GM18520 (cell line): ENCODE measurements around the gene CAMK2N1.

ENCODE experiments used
- ATAC-seq: cut with Tn5 transposase; IDR thresholded peaks from one replicate; pipeline ENCODE4 v1.9.1; 2021; ENCODE audit not compliant: unreplicated experiment

CAMK2N1 gene

DNA sequence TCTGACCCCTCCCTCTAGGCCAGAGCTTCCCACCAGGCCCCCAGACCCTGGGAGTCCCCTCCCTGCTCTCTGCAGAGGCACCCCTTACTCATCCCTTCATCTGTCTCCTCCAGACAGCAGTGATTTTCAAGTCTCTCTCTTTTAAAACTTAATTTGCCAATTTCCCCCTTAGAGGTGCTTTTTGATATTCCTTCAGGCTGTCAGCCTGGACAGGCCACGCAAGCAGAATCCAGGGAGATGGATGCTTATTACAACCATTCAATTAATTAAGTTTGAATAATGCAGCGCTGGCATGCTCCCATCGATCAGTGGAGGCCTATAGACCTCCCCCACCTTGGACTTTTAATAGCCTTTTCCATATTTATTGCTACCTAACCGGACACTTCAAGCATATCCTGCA, 6.2 kb downstream of the CAMK2N1 start:
- ATAC-seq: no peak

- no peak for ATAC-seq
These were observed 7.9 kb downstream of the CAMK2N1 start for GRCh38 chr1:20478057-20478635.

DNA sequence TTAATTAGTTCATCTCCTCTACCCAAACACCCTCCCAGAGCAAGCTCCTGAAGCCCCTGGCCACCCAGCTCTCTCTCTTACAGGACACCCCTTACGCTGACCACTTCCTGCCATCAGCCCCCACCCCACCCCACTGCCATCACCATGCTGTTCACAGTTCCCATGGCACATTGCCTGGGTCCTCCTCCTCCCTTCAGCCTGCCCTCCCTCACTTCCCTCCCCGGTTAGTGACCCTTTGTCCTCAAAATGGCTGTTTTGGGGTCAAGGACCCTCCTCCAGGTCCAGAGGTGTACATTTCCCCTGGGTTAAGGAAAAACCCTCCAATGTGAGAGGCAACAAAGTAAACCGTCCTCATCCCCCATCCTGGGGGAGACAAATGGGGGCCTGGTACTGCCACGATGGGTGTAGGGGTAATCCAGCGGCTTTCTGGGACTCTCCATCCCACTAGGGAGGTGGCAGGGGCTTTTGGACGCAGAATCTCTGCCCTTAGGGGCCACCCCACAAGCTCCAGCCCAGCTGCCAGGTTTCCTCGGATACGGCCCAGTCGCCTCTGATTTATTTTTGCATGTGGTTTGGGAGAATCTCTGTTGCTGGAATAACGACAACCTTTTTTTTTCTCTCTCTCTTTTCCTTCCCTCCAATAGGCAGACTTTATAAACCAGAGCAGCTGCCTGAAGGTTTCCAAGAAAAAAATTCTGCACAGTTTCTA, 8.5 kb downstream of the CAMK2N1 start:
- no peak for ATAC-seq

- no peak for ATAC-seq
These were observed 9.6 kb downstream of the CAMK2N1 start for GRCh38 chr1:20476265-20477038.

GRCh38 chr1:20474996-20475395, 11.0 kb downstream of the CAMK2N1 start:
- no peak for ATAC-seq

DNA sequence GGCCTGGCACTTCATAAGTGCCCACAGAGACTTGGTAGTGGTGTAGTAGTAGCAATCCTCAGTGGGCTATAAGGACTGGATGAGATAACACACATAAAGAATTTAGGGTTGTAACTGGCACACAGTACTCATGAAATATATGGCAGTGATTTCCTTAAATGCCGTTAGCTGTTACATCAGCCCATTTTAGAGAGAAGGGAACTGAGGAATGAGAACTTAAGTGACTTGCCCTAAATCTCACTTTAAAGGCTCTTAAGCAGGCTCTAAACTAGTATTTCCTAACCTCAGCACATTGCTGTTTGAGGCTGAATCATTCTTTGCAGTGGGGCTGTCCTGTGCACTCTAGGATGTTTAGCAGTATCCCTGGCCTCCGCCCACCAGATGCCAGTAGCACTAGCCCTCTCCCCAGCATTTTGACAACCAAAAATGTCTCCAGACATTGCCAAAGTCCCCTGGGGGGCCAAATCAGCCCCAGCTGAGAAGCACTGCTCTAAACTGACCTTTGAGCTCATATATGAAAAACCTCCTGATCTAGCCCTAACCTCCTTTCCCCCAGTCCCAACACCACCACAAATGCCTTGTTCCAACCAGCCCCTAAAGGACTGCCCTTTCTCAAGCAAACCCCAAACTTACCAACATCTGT, 11.6 kb downstream of the CAMK2N1 start:
- no peak for ATAC-seq

DNA sequence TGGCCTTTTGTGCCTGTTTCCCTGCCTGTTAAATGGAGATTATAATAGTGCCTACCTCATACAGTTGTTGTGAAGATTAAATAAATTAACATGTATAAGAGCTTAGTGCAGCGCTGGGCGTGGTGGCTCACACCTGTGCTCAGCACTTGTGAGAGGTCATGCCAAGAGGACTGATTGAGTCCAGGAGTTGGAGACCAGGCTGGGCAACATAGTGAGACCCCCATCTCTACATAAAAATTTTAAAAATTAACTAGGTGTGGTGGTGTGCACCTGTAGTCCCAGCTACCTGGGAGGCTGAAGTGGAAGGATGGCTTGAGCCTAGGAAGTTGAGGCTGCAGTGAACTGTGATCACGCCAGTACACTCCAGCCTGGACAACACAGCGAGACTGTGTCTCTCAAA, 12.1 kb downstream of the CAMK2N1 start:
- no peak for ATAC-seq

DNA sequence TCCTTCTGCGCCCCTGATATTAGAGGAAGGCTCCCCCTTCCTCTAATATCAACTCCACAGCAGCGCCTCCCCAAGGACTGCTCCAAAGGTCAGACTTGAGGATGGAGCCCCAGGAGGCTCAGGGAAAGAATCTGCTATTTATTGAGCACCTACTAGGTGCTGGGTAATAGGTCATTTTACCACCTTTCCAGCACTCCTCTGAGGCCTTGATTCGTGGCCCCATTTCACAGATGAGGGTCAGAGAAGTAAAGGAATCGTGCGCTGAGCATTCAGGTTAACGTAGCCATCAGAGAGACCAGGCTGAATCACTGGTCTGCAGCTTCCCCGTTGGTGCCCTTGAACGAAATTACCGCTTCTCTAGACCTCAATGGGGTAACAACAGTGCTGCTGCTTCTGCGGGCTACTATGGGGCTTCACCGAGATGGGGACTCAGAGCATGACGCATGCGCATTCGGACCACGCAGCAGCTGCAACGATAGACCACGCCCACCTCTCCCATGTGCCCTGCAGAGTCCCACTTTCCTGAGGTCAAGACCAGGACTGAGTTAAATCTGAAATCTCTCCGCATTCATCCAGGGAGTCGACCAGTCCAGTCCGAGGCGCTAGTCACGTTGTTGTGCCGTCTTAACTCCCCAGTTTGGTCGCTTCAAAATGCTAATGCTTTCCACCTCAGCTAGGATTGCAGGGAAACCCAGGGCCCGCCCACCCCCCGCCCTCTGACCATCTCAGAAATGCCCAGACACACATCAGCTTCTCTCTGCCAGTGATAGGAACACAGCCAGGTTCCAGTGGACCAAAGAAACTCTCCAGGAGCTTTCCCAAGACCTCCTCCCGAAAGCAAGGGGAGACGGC, 12.9 kb downstream of the CAMK2N1 start:
- no peak for ATAC-seq

DNA sequence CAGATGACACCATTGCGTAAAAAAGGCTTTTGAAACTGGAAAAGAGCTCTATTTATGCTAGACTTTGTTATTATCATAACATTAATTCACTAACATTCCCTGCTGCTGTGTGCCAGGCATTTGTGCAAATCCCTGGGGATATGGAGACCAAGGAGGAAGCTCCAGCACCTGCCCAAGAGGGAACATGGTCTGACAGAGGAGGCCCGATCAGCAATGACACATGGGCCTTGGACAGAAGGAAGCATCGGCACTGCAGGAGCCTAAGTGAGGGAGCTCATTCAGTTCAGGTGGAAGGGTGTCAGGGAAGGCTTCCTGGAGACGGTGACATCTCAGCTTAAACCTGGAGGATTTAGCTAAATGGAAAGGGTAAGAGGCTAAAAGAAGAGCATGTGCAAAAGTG, 13.9 kb downstream of the CAMK2N1 start:
- ATAC-seq: no peak

DNA sequence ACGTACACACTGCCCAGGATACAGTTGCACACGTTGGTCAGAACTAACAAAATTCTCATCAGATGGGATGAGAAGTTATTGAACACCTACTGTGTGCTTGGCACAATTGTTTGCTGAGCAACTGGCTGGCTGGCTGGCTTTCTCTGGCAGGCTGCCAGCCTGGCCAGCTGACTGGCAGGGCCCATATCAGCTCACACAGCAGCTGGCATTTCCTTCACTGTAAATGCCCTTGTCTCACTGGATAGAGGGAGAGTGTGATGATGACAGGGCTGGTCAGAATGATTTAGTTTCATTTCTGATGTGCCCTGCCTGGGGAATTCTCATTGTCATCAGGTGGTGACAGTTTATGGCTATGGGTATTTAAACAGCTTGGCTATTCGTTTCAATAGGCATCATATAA, 15.8 kb downstream of the CAMK2N1 start:
- no peak for ATAC-seq

GRCh38 chr1:20469406-20470076, 16.5 kb downstream of the CAMK2N1 start:
- no peak for ATAC-seq

GRCh38 chr1:20466273-20466672, 19.7 kb downstream of the CAMK2N1 start:
- no peak for ATAC-seq

GRCh38 chr1:20465187-20465586, 20.8 kb downstream of the CAMK2N1 start:
- ATAC-seq: no peak

DNA sequence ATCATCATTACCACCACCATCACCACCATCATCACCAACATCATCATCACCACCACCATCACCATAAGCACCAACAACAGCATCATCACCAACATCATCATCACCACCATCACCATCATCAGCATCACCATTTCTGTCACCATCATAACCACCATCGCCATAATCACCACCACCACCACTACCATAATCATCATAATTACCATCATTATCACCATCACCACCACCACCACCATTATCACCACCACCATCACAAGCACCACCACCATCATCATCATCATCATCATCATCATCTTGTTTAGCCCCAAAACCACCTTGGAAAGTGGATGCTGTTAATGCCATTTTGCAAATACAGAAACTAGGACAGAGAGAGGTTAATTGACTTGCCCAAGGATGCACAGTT, 22.5 kb downstream of the CAMK2N1 start:
- no peak for ATAC-seq

GRCh38 chr1:20462397-20462796, 23.6 kb downstream of the CAMK2N1 start:
- no peak for ATAC-seq

DNA sequence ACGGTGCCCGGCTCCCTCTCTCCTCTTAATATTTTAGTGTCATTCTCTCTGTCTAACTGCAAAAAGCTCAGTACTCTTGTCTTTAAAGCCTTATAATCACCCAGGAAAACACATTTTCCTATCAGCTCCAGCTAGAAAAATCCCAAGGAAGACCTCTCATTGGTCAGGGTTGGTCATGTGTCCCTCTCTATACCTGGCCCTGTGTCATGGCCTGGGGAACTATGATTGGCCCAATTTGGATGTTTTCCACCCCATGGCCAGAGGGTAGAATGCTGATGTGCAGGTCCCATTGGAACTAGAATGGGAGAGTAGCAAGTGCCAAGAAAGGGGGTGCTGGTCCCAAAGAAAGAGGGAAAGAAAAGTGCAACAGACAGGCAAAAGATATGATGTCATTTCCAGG, 27.3 kb downstream of the CAMK2N1 start:
- no peak for ATAC-seq

- ATAC-seq: no peak
These were observed 32.0 kb downstream of the CAMK2N1 start for GRCh38 chr1:20454004-20454403.

DNA sequence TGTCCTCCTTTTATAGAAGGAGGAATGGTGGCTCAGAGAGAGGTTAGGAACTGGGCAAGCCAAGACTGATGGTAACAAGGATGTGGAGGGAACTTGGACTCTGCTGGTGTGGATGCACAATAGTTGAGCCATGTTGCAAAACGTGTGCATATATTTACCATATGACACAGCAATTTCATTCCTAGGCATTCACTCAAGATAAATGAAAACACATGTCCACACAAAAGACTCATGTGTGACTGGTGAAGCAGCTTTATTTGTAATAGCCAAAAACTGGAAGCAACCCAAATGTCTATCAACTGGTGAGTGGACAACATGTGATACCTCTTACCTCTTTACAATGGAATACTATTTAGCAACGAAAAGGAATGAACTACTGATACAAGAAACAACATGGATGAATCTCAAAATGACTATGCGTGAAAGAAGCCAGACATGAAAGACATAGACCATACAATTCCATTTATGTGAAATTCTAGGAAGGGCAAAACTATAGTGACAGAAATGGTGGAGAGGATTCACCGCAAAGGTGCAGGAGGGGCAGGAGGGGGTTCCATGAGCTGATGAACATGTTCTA, 36.2 kb downstream of the CAMK2N1 start:
- ATAC-seq: no peak

- ATAC-seq: no peak
These were observed 37.3 kb downstream of the CAMK2N1 start for GRCh38 chr1:20448671-20449071.

DNA sequence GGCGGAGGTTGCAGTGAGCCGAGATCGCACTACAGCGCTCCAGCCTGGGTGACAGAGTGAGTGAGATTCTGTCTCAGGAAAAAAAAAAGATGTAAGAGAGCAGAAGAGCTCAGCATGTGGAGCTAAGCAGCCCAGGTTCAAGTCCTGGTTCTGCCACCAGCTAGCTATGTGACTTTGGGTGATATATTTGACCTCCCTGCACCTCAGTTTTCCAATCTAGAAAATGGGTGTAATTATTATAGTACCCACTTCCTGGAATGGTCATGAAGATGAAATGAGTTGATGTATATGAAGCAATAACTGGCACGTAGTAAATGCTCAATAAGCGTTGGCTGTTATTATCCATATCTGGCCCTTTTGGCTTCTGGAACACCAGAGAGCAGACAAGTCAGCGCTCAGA, 38.2 kb downstream of the CAMK2N1 start:
- no peak for ATAC-seq
